Transverse colon (tissue), 4 donors: ENCODE measurements around the gene RARB. TPM values are rescaled to one million over a fixed set of nuclear protein-coding genes. Genes with fewer than 3 reads are reported as not detected.

Source experiments
- DNase-seq: peaks from one replicate; pipeline ENCODE4 v3.0.0-alpha.2; 2019
- H3K27ac ChIP-seq, 4 donors: fragments of 200-600 bp; sonication (generic); 2 replicates each; pipeline ENCODE4 v1.5.1; 2016 to 2018; ENCODE audit warnings: inconsistent platforms in 4 of 4
- H3K27me3 ChIP-seq: fragments of 200-600 bp; sonication (generic); 2 replicates; pipeline ENCODE4 v1.5.1; 2017; ENCODE audit warnings: inconsistent platforms
- H3K36me3 ChIP-seq, 4 donors: fragments of 200-600 bp; sonication (generic); 2 replicates each; pipeline ENCODE4 v1.5.1; 2017 to 2019; ENCODE audit warnings: inconsistent platforms in 4 of 4
- H3K4me1 ChIP-seq, 4 donors: fragments of 200-600 bp; sonication (generic); 2 replicates each; pipeline ENCODE4 v1.5.1; 2017 to 2020; ENCODE audit warnings: inconsistent platforms in 4 of 4
- H3K4me3 ChIP-seq, 4 donors: fragments of 200-600 bp; sonication (generic); 1 replicate in 1 of 4; 2 replicates in 3 of 4; pipeline versions ENCODE4 v1.5.1 to v1.6.1; 2017 to 2019; ENCODE audit warnings: inconsistent platforms in 4 of 4
- H3K9me3 ChIP-seq, 2 donors: fragments of 200-600 bp; sonication (generic); 2 replicates each; pipeline ENCODE4 v1.5.1; 2017 to 2019; ENCODE audit warnings: inconsistent platforms in 2 of 2
- CTCF ChIP-seq, 5 experiments: fragments of 200-600 bp in 3 of 5; fragments of 450-650 bp in 2 of 5; sonication (generic) in 3 of 5; IDR thresholded peaks; 1 replicate in 2 of 5; 2 replicates in 3 of 5; pipeline ENCODE4 v1.5.1; 2016 to 2017; ENCODE audit warnings: antibody characterized with exemption in 5 of 5, inconsistent platforms in 3 of 5, mild to moderate bottlenecking in 2 of 5, moderate library complexity in 1 of 5
- EP300 ChIP-seq: sonication (generic); formaldehyde crosslinking; IDR thresholded peaks from one replicate; pipeline ENCODE4 v1.6.1; 2017; ENCODE audit warnings: antibody characterized with exemption, low read depth
- POLR2A ChIP-seq: fragments of 450-650 bp; IDR thresholded peaks from one replicate; pipeline ENCODE4 v1.6.1; 2016; ENCODE audit warnings: antibody characterized with exemption, mild to moderate bottlenecking, moderate library complexity
- POLR2AphosphoS5 ChIP-seq, 3 donors: sonication (generic); formaldehyde crosslinking; IDR thresholded peaks; one replicate each; pipeline ENCODE4 v1.6.1; 2016; ENCODE audit warnings: antibody characterized with exemption in 3 of 3
- WGBS, 2 donors: methylation state at CpG; one replicate each; pipeline ENCODE4 v1.1.5; 2018; ENCODE audit warnings: low coverage in 1 of 2; 5-methylcytosine and 5-hydroxymethylcytosine counted together
- in situ Hi-C, 4 donors: fragments of 200-750 bp; cut with MboI; loops; one replicate each; pipeline versions ENCODE4 v1.15.0 to v1.15.1; 2017; ENCODE audit warnings: low sequenced_read_pairs in 3 of 4, low pct_ligation_motif_present in 1 of 4, low pct_unique_long_range_greater_than_20kb in 1 of 4
- intact Hi-C: fragments of 100-400 bp; cut with DNase I; formaldehyde crosslinking; loops from one replicate; pipeline ENCODE4 v1.15.1; 2023; ENCODE audit warnings: low total_unique reads
- total RNA-seq, 4 donors: library from RNA; depleted of rRNA; stranded (reverse); fragments of >200 nt; gene quantifications; one replicate each; pipeline ENCODE4 v1.1.0, GENCODE V29; 2016

Gene RARB
- total RNA-seq, 4 donors from 2014 or later = 2.4 to 4.5 (median 2.9) TPM; not detected in 1

- H3K27me3 ChIP-seq = no peaks in the 10 kb centered on the region
- DNase-seq = no peak
Observed at GRCh38 chr3:25555695-25556437, 127.8 kb downstream of the RARB start.

GRCh38 chr3:25556447-25556846 lies 128.4 kb downstream of the RARB start:
- WGBS, 2 donors = 40% methylated on average over 1 of the region's 1 CpG
- H3K9me3 ChIP-seq = no peaks in the 10 kb centered on the region
- in situ Hi-C loops (no loop called here), intact Hi-C loops (no loop called here)
- DNase-seq = no peak
- no peak overlapping the region for H3K27ac ChIP-seq
- no peak for TF ChIP-seq EP300
- no peak for TF ChIP-seq POLR2A
- TF ChIP-seq POLR2AphosphoS5 (IDR thresholded peaks at IDR 0.05) = no peak
- TF ChIP-seq CTCF (IDR thresholded peaks at IDR 0.05) = no peak
- no peak overlapping the region for H3K4me3 ChIP-seq
- H3K4me1 ChIP-seq = peaks cover 0 to 4% (median 0%) of the 10 kb centered on the region in 4 donors
- no peaks in the 10 kb centered on the region for H3K36me3 ChIP-seq
- no peaks in the 10 kb centered on the region for H3K27me3 ChIP-seq

More at GRCh38 chr3:25555695-25556437, 127.8 kb downstream of the RARB start:
- Histone ChIP-seq H3K4me3 (no peak overlapping the region), H3K4me1 (peaks cover 0 to 4% (median 0%) of the 10 kb centered on the region in 4 donors), H3K36me3 (no peaks in the 10 kb centered on the region), H3K27ac (no peak overlapping the region), H3K9me3 (no peaks in the 10 kb centered on the region)
- intact Hi-C loops (no loop called here), in situ Hi-C loops (no loop called here)
- 53 to 59% methylated on average over 2 of the region's 2 CpGs for whole genome bisulfite sequencing, 2 donors
- TF ChIP-seq CTCF (IDR thresholded peaks at IDR 0.05) = no peak
- no peak for TF ChIP-seq POLR2A
- no peak for TF ChIP-seq POLR2AphosphoS5 (IDR thresholded peaks at IDR 0.05)
- TF ChIP-seq EP300 = no peak

GRCh38 chr3:25557694-25558093 lies 129.6 kb downstream of the RARB start:
- intact Hi-C loops = no loop called here
- no peak for DNase-seq
- H3K27me3 ChIP-seq = no peaks in the 10 kb centered on the region
- in situ Hi-C loops = no loop called here
- TF ChIP-seq POLR2A (no peak), CTCF (IDR thresholded peaks at IDR 0.05) (no peak), POLR2AphosphoS5 (IDR thresholded peaks at IDR 0.05) (no peak), EP300 (no peak)
- 67 to 75% methylated on average over 3 of the region's 3 CpGs for whole genome bisulfite sequencing, 2 donors
- H3K4me3 ChIP-seq = no peak overlapping the region
- H3K9me3 ChIP-seq = no peaks in the 10 kb centered on the region
- no peak overlapping the region for H3K27ac ChIP-seq
- H3K4me1 ChIP-seq = peaks cover 0 to 4% (median 0%) of the 10 kb centered on the region in 4 donors
- H3K36me3 ChIP-seq = no peaks in the 10 kb centered on the region

- intact Hi-C loops = no loop called here
- in situ Hi-C loops = no loop called here
- Histone ChIP-seq H3K9me3 (no peaks in the 10 kb centered on the region), H3K27me3 (no peaks in the 10 kb centered on the region), H3K4me1 (peaks cover 0 to 4% (median 0%) of the 10 kb centered on the region in 4 donors), H3K4me3 (no peak overlapping the region), H3K27ac (no peak overlapping the region), H3K36me3 (no peaks in the 10 kb centered on the region)
- DNase-seq = no peak
- WGBS, 2 donors = 37 to 49% methylated on average over 5 of the region's 5 CpGs
- TF ChIP-seq EP300 (no peak), CTCF (IDR thresholded peaks at IDR 0.05) (no peak), POLR2AphosphoS5 (IDR thresholded peaks at IDR 0.05) (no peak), POLR2A (no peak)
Observed at GRCh38 chr3:25558121-25558520, 130.1 kb downstream of the RARB start.
